Skeletal muscle satellite cell (primary cell): ENCODE results near the gene SPATA25.

ENCODE experiments used
- H3K27me3 ChIP-seq: 2 replicates; pipeline ENCODE4 v1.7.0; 2013; ENCODE audit warnings: low read length; ENCODE audit not compliant: control insufficient read depth, insufficient read depth
- H3K36me3 ChIP-seq: 2 replicates; pipeline ENCODE4 v1.7.0; 2013; ENCODE audit warnings: mild to moderate bottlenecking, control low read depth, low read length; ENCODE audit not compliant: insufficient read depth
- H3K4me1 ChIP-seq: 2 replicates; pipeline ENCODE4 v1.7.0; 2013; ENCODE audit warnings: low read length; ENCODE audit not compliant: control insufficient read depth, insufficient read depth
- H3K4me2 ChIP-seq: 2 replicates; pipeline ENCODE4 v1.7.0; 2013; ENCODE audit warnings: mild to moderate bottlenecking, low read length
- H3K4me3 ChIP-seq: 2 replicates; pipeline ENCODE4 v1.7.0; 2013; ENCODE audit warnings: low read length
- H3K9ac ChIP-seq: 2 replicates; pipeline ENCODE4 v1.7.0; 2013; ENCODE audit warnings: mild to moderate bottlenecking, low read depth, low read length, moderate library complexity
- H3K9me3 ChIP-seq: replicated peaks from 2 replicates; pipeline ENCODE4 v1.7.0; 2013; ENCODE audit warnings: mild to moderate bottlenecking, control low read depth, low read length

Gene SPATA25

DNA sequence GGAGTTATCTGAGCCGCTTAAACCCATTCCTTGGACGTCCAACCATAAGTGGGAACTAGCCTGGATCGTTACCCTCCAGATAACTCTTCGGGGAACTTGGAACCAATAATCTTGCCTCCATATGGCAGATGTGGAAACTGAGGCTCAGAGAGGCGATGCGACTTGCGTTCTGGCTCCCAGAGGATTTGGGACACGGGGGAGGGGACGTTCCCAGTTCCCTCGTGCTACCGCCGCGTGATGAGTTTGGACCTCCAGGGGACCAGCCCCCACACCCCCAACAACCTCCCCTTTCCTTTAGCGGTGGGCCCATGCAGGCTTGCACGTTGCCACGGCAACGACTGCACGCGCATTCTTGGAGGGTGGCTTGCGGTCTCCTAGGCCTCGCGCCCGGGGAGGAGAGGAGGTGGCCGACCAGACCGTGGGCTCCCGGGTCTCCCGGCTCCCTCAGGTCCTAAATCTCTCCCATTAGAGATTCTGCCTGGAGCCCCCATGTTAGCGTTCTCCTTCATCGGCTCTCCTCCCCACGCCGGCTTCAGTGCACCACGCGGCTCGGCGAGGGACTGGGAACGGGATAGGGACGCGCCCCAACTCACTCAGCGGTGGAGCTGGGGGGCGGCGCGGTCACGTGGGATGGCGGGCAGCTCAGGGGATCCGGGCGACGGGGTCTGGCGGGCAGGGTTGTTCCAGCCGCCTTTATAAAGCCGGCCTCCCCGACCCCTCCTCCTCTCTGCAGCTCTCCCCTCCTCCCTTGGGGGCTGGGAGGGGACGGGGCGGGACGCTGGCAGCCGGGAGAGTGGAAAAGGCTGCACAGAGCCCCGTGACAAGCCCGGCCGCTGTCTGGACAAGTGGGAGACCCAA lies 24.3 kb upstream of the SPATA25 start, which contains the start of gene PLTP:
PLTP (minus strand) TSS at position 670 of the 858 bp plus-strand sequence. CDS start 703 bp downstream, outside the sequence.
- Histone ChIP-seq H3K4me2 (peak within 1 kb of the TSS; percentile 78), H3K4me1 (peaks cover 19% of the 10 kb centered on the region), H3K36me3 (no peaks in the 10 kb centered on the region), H3K4me3 (peak within 1 kb of the TSS; percentile 61), H3K9ac (peak within 1 kb of the TSS; percentile 37), H3K9me3 (no peaks in the 10 kb centered on the region), H3K27me3 (no peaks in the 10 kb centered on the region)

DNA sequence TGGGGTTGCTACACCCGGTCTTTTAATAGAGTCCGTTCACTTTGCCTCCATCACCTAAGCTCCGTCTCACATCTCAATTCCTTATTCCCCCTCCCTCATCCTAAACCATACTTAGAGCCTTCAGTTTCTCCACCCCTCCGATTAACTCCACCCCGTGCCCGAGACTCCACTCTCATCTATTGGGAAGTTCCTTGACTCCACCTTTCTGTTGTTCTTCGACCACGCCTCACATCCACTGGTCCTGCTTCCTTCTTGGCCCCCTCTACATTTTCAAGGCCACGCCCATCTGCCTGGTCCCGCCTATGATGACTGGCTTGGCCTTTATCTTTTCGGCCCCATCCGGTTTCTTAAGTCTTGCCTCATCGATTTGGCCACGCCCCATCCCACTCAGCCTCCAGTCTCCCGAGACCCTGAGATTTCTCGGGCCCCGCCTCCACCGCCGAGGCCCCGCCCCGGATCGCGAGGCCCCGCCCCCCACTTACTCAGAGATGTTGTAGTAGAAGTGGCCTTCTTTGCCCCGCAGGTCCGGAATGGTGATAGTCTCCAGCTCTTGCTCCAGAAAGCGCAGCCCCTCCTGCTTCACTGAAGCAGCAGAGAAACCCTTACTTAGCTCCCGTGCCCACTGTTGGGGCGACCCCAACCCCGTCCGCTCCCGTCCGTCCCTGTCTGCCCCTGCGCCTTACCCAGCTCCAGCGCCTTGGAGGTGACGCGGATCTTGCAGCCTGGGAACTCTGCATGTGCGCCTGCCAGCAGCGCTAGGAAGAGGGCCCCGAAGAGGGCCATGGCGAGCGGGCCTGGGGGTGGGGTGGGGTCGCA lies 23.5 kb upstream of the SPATA25 start:
- Histone ChIP-seq H3K4me3 (peak overlapping the region; percentile 61), H3K9ac (no peak overlapping the region), H3K4me1 (peaks cover 20% of the 10 kb centered on the region)

DNA sequence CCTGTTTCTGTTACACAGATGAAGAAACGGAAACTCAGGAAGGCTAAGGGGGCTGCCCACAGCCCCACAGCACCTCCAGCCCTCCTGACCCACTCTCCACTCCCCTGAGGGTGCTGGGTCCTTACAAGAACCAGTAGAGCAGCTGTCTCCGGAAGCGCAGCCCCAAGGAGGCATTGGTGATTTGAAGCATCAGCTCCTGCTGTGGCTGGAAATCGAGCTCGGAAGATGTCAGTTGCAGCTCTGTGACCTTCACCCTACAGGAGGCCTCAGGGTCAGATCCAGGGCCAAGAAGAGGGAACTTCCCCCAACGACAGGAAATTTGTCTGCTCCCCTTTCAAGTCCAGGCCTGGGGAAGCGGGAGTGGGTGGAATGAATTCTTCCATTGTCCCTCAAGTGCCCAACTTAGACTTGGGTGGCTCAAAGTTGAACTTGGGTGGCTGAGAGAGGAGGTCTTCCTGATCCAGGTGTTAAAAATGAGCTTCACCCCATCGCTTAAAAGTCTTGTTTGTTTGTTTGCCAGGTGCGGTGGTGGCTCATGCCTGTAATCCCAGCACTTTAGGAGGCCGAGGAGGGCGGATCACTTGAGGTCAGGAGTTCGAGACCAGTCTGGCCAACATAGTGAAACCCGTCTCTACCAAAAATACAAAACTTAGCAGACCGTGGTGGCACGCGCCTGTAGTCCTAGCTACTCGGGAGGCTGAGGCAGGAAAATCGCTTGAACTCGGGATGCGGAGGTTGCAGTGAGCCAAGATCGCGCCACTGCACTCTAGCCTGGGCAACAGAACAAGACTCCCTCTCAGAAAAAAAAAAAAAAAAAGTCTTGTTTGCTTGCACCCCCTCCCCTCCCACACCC lies 22.6 kb upstream of the SPATA25 start:
- no peaks in the 10 kb centered on the region for H3K36me3 ChIP-seq
- no peaks in the 10 kb centered on the region for H3K9me3 ChIP-seq
- no peaks in the 10 kb centered on the region for H3K27me3 ChIP-seq
- H3K4me3 ChIP-seq, result peak overlapping the region; percentile 21
- peaks cover 22% of the 10 kb centered on the region for H3K4me1 ChIP-seq
- H3K9ac ChIP-seq, result no peak overlapping the region
- peak overlapping the region; percentile 54 for H3K4me2 ChIP-seq

More for the DNA sequence above, 23.5 kb upstream of the SPATA25 start:
- Histone ChIP-seq H3K9me3 (no peaks in the 10 kb centered on the region), H3K36me3 (no peaks in the 10 kb centered on the region), H3K4me2 (peak overlapping the region; percentile 78), H3K27me3 (no peaks in the 10 kb centered on the region)

DNA sequence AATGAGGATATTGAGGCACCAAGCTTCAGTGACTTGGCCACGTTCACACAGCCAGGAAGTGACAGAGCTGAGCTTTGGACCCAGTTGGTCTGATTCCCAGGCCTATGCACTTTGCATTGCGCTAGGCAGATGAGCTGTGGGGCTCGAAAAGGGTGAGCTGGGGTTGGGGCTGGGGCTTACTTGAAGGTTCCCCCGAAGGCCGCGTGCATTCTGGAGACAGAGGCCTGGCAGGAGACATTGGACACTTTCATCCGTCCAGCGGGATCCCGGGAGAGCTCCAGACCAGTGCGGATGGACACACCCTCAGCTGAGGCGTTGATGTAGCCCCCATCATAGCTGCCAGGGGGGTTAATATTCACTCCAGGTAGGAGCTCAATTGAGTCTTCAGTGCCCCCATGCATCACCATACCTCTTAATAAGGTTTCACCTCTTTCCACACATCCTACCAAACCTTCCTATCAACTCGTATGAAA lies 21.9 kb upstream of the SPATA25 start:
- H3K4me2 ChIP-seq, result no peak overlapping the region
- H3K27me3 ChIP-seq, result no peaks in the 10 kb centered on the region
- no peaks in the 10 kb centered on the region for H3K9me3 ChIP-seq
- no peaks in the 10 kb centered on the region for H3K36me3 ChIP-seq
- H3K9ac ChIP-seq, result no peak overlapping the region
- peaks cover 22% of the 10 kb centered on the region for H3K4me1 ChIP-seq
- no peak overlapping the region for H3K4me3 ChIP-seq

DNA sequence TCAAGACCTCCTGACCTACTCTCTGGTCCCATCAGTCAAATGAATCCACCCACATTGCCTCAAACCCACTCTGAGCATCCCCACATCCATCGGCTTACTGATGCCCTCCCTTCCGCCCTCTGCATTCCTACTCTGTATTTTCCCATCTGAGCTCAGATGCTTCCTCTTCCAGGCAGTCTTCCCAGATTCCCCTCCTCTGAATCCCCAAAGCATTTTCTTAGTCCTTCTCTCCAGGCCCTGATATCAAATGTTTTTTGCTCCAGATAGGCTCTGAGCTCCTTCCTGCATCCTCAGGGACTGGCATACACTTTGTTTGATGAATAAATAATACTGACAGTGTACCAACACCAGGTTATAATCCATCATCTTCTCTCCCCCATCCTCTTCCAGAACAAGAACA lies 20.7 kb upstream of the SPATA25 start:
- no peaks in the 10 kb centered on the region for H3K36me3 ChIP-seq
- no peak overlapping the region for H3K9ac ChIP-seq
- H3K4me3 ChIP-seq, result no peak overlapping the region
- peaks cover 22% of the 10 kb centered on the region for H3K4me1 ChIP-seq
- no peaks in the 10 kb centered on the region for H3K27me3 ChIP-seq
- H3K9me3 ChIP-seq, result no peaks in the 10 kb centered on the region
- H3K4me2 ChIP-seq, result no peak overlapping the region

DNA sequence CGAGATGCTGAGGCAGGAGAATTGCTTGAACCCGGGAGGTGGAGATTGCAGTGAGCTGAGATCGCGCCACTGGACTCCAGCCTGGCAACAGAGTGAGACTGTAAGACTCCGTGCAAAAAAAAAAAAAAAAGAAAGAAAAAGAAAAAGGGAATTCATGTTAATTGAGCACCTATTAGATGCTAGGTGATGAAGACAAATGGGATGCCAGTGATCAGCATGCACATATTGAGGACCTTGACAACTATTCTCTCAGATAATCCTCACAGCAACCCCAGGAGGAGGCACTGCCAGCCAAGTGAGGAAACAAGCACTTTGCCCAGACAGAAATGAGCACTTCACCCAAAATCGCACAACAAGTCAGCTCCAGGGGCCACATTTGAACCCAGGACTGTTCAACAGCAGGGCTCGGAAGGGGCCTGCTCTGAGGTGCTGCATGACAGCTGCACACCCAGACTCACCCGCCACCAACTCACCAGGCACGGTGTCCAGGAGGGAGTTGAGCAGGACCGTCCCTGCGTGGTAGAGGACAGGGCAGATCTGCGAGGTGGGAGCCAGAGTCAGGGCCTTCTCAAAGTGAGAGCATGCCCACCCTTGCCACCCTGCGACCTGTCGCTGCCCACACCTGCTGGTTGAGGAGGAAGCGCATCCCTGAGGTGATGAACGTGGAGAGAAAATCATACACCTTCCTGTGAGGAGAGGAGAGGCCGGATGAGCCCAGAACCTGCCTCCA lies 20.0 kb upstream of the SPATA25 start:
- Histone ChIP-seq H3K9ac (no peak overlapping the region), H3K36me3 (no peaks in the 10 kb centered on the region), H3K4me2 (no peak overlapping the region), H3K27me3 (no peaks in the 10 kb centered on the region), H3K4me1 (peaks cover 20% of the 10 kb centered on the region), H3K9me3 (no peaks in the 10 kb centered on the region), H3K4me3 (no peak overlapping the region)

DNA sequence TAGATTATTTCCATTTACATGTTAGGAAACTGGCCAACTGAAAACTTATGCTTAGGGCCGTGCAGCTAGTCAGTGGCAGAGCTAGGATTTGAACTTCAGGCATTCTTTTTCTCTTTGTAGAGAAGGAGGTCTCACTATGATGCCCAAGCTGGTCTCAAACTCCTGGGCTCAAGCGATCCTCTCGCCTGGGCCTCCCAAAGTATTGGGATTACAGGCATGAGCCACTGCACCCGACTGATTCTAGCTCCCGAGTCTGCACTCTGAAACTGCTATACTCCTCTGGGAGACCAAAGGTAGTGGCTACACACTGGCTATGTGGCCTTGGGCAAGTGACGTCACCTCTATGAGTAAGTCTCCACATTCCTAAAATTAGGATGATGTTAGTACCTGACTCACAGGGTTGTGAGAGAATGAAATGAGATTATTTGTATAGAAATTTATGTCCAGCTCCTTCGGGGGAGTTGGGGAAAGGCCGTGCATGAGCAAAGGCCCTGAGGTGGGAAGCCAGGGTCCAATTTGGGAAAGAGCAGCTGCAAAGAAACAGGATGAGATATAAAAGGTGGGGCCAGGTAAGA lies 18.2 kb upstream of the SPATA25 start:
- no peaks in the 10 kb centered on the region for H3K27me3 ChIP-seq
- H3K4me1 ChIP-seq, result peaks cover 5% of the 10 kb centered on the region
- H3K4me2 ChIP-seq, result no peak overlapping the region
- H3K4me3 ChIP-seq, result no peak overlapping the region
- H3K36me3 ChIP-seq, result no peaks in the 10 kb centered on the region
- H3K9ac ChIP-seq, result no peak overlapping the region
- H3K9me3 ChIP-seq, result no peaks in the 10 kb centered on the region

DNA sequence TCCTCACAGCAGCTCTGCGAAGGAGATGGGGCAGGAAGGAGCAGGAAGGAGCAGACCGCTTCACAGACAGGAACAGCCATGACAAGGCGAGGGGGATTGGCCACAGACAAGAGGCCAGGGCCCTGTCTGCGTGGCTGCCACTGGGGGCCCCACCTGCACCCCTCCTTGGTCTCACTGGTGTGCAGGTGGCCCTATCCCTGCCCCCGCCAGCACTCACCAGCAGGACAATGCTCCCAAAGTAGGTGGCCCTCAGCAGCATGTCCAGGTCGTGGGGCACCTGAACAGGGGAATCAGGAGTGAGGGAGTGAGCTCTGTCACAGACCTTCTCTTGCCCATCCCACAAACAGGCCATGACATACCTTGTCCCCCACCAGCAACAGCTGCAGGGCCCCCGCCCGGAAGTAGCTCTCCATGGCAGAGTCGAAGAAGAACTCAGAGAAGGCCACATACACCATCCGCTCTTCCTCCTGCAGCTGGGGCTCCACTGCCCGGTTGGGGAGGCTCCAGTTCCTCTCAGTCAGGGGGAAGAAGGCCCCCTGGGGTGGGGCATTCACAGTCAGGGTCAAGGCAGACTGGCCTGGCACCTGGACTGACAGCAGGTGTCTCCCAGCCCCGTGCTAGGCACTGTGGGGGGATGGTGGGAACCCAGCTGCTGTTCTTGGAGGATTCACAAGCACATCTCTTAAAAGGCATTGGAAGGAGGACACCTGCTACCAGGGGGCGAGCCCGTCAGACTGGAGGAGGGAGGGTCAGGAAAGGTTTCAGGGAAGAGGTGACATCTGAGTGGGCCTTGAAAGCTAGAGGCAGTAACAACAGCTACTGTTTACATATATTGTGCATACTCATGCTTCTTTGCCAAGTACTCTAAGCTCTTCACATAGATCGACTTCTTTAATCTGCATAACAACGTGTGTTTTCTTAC lies 17.4 kb upstream of the SPATA25 start:
- Histone ChIP-seq H3K4me2 (no peak overlapping the region), H3K9ac (no peak overlapping the region), H3K36me3 (no peaks in the 10 kb centered on the region), H3K27me3 (no peaks in the 10 kb centered on the region), H3K4me3 (no peak overlapping the region), H3K9me3 (no peaks in the 10 kb centered on the region), H3K4me1 (peaks cover 3% of the 10 kb centered on the region)

DNA sequence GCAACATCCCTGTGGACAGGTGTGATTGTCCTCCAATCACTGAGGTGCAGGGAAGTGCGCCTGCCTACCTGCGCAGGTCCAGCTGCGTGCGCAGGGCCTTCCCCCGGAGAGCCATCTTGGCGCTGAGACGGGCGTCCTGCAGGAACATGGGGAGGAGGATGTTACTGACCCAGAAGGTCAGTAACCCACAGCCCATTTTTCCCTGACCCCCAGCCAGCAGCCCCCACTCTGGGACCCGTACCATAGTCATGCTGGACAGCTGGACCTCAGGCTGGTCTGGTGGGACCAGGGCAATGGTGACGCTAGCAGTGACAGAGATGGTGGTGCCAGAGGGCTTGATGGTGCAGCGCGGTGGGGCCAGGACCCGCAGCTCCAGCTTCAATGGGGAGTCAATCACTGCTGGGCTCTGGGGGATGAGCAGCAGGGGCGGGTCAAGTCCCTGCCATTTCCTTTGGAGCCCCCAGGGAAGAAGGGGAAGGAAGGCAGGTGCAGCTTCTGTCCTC lies 14.8 kb upstream of the SPATA25 start:
- no peak overlapping the region for H3K9ac ChIP-seq
- no peak overlapping the region for H3K4me3 ChIP-seq
- no peaks in the 10 kb centered on the region for H3K9me3 ChIP-seq
- peaks cover 19% of the 10 kb centered on the region for H3K36me3 ChIP-seq
- H3K4me2 ChIP-seq, result no peak overlapping the region
- peaks cover 3% of the 10 kb centered on the region for H3K4me1 ChIP-seq
- no peaks in the 10 kb centered on the region for H3K27me3 ChIP-seq
